ENCODE data around the gene POLD3.

GRCh38 chr11:74630043-74630442 is 37.7 kb downstream of the POLD3 start:
- no peak for TF ChIP-seq ARNTL (CRISPR knock-in tag; IDR thresholded peaks at IDR 0.05; ENCODE audit: borderline replicate concordance, low read depth)
- no peak for TF ChIP-seq RARB (CRISPR knock-in tag; IDR thresholded peaks at IDR 0.05)
- TF ChIP-seq ZC3H10 (CRISPR knock-in tag; IDR thresholded peaks at IDR 0.05) = no peak
- TF ChIP-seq, protein P1, sequence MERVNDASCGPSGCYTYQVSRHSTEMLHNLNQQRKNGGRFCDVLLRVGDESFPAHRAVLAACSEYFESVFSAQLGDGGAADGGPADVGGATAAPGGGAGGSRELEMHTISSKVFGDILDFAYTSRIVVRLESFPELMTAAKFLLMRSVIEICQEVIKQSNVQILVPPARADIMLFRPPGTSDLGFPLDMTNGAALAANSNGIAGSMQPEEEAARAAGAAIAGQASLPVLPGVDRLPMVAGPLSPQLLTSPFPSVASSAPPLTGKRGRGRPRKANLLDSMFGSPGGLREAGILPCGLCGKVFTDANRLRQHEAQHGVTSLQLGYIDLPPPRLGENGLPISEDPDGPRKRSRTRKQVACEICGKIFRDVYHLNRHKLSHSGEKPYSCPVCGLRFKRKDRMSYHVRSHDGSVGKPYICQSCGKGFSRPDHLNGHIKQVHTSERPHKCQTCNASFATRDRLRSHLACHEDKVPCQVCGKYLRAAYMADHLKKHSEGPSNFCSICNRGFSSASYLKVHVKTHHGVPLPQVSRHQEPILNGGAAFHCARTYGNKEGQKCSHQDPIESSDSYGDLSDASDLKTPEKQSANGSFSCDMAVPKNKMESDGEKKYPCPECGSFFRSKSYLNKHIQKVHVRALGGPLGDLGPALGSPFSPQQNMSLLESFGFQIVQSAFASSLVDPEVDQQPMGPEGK (CRISPR knock-in tag; IDR thresholded peaks at IDR 0.05; ENCODE audit: borderline replicate concordance) = no peak
